ENCODE measurements around the gene SNX33.
"Not testable (repeated sequence)": the region's sequence is repeated elsewhere in the genome, so short reads cannot be mapped to it uniquely, and the experiment has no call there.

The SNX33 gene

DNA sequence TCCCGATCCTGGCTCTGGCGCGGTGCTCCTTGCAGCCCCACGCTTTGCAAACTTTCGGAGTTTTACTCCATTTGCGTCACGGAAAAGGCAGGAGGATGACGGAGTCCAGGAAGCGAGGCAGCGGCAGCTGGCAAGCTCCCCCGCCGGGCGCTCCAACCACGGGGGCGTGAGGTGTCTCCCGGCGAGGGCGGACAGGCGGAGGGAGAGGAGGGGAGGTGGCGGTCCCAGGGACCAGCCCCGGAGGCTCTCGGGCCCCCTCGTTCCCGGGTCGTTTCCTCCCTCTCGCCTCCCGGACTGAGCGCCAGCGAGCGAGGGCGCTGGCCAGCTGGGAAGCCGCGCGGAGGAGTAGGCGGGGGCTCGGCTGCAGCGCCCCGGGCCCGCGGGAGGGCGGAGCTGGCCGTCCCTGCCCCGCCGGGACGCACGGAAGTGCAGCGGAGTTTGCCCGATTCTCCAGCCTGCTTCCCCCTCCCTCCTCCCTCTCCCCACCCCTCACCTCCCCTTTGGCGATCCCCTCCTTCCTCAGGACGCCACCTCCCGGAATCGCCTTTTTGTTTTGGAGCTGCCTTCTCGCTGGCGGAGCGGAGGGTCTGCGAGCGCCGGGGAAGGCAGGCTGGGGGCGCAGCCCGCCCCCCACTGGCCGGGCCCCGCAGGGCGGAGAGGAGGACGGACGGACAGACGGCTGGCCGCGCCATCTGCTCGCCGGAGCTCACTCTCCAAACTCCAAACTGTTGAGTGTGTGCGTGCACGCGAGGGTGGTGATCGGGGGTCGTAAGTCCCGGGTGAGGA is at the start of gene SNX33:
SNX33 (plus strand) TSS at position 543 of the 786 bp plus-strand sequence. CDS start 1,191 bp downstream, outside the sequence.
- peak in 1 of 4 experiments; percentile 13 for DNase-seq

DNA sequence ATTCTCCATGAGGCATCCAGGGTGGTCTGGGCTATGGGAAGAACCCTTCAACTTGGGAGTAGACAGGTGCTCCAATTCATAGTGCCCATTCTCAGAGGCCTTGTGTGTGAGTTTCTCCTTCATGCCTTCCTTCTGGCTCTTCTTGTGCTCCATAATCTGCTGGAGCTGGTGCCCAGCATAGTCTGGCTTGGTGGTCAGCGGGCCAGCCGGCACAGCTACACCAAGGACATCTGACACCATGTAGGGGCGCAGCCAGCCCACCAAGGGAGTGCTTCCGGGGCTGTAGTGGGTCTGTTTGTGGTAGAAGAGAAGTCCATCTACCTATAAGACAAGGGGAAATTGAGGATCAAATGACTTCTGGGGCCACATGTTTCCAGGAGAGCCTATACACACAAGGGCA is 49.4 kb upstream of the SNX33 start:
- DNase-seq: no peak

GRCh38 chr15:75599401-75599800 is 48.3 kb upstream of the SNX33 start:
- DNase-seq: no peak

DNA sequence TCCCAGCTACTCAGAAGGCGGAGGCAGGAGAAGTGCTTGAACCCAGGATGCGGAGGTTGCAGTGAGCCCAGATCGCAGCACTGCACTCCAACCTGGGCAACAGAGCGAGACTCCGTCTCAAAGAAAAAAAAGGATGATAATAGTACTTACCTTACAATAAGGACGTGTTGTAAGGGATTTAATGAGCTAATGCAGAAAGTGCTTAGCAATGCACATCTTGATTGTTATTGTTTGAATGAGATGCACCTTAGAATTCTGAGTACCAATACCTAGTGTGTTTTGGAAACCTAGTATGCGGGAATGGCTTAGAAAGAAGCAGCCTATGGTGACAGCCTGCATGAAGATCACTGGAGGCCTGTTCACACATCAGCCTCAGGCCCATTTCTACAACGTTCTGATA is 41.7 kb upstream of the SNX33 start:
- DNase-seq: no peak

DNA sequence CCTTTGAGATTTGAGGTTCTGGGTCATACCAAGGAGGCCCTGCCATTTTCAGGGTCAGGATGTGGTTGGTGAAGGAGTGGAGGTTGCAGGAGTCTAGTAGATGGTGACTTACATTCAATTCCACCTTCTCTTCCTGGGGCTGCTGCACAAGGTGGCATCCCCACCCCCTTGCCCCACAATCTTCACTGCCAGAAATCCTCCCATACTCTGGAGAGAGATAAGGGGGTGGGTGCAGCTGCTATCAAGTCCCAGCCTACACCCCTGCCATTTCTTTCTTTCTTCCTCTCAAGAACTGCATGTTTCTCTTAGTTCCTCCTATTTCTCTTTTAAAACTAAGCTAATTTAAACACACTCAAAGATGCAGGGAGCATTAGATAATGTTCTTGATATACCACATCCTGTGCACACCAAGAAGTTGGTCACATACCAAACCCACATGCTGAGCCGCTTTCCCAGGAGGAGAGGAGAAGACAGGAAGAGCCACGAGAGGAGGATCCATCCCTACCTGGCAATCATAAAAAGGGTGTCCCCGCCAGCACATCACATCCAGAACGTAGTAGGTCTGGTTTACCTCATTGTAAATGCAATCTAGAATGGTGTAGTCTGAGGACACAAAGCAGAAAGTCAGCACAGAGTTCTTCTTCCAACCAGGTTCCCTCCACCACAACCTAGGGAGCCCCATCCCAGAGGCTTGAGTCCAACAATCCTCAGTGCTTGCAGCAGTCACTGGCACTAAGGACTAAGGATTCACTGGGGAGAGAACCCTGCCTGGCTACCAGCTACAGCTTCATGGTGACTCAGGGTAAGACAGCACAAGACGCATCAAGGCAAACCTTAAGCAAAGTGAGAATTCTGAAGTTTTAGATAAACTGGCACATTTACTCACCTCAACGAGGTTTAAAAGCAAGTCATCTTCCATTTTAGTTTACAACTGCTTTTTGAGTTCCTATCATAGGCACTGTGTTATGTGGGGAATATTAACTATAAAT is 40.7 kb upstream of the SNX33 start:
- no peak for DNase-seq

- DNase-seq: no peak
These were observed 30.9 kb upstream of the SNX33 start for GRCh38 chr15:75616766-75617165.

GRCh38 chr15:75620058-75620820 is 27.5 kb upstream of the SNX33 start:
- no peak for DNase-seq

- DNase-seq: no peak
These were observed 26.8 kb upstream of the SNX33 start for GRCh38 chr15:75620841-75621391.

DNA sequence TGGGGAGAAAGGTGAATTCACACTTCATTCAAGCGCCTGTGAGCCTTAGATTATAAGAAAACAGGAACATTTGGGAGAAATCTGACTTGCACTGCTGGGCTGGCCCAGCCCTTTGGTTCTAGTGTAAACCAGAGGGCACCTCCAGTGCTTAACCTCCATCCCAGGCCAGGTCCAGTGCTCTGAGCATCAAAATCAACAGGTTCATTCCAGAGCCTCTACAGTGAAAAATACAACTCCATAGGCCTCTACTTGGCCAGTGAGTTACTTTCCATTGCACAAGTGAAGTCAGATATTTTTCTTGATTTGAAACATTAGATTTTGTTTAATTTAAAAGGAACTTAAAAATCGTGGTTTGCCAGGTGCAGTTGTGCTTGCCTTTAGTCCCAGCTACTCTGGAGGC is 25.2 kb upstream of the SNX33 start:
- DNase-seq: no peak

GRCh38 chr15:75625542-75626347 is 22.0 kb upstream of the SNX33 start, which contains the start of gene SNUPN:
Gene SNUPN (minus strand): TSS chr15:75625725. CDS start chr15:75621051, 4,674 bp downstream.
- DNase-seq: peak; percentile 88 to 93 (median 91)

DNA sequence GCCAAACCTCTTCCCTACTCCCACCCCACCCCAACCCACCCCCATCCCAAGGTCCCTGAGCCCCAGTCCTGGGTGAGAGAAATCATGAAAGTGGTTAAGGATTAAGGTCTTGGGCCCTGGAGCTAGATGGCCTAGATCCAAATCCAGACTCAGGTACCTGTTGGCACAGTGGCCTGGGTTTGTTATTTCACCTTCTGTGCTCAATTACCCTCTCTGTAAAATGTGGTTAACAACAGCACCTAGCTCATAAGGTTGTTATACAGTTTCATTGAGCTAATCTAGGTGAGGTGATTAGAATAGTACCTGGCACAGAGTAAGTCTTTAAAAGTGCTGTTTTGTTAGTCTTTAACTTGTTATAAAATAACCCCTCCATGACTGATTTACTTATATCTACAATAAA is 15.8 kb upstream of the SNX33 start:
- no peak for DNase-seq

- DNase-seq: not testable (repeated sequence)
These were observed 13.8 kb upstream of the SNX33 start for GRCh38 chr15:75633922-75634321.

- no peak for DNase-seq
These were observed 11.7 kb upstream of the SNX33 start for GRCh38 chr15:75636026-75636425.

GRCh38 chr15:75637245-75638009 is 10.3 kb upstream of the SNX33 start:
- DNase-seq: no peak

GRCh38 chr15:75639191-75639708 is 8.5 kb upstream of the SNX33 start:
- no peak for DNase-seq

DNA sequence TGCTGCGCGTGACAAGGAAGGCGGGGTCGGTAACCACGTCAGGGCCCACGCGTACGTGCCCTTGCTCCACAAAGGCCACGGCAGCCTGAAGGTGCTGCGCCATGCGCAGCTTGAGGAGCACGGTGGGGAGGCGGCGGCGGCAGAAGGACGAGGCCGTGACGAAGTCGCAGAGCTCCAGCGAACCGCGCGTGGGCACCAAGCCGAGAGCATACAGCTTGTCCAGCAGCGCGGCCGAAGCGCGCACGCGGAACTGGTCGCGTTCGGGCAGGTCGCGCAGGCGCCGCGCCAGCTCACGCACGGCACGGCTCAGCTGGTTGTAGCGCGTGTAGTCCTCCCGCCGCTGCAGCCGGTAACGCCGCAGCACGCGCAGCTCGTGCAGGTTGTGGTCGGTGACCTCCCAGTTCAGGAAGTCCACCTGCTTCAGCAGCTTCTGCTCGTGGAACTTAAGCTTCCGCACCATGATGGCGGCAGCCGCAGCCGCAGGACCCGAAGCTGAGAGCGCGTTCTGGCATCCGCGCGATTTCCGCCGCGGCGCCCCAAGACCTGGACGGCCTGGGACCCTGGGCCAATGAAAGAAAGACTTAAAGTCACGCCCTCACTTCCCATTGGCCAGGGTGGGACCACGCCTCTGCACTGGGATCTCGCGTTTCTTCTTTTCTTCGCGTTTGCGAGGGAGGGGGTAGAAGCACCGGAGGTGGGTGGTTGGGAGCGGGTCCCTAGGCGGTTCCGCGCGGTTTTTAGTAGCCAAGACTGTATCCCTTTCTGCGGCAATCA is 7.8 kb upstream of the SNX33 start, which contains the start of gene IMP3:
IMP3 (minus strand) TSS at position 516 of the 774 bp plus-strand sequence; CDS start at position 460, 56 bp downstream.
- DNase-seq: peak; percentile 79 to 88 (median 84)

GRCh38 chr15:75640483-75641178 is 7.1 kb upstream of the SNX33 start:
- DNase-seq: peak in 2 of 4 experiments; percentile 29 to 30

- no peak for DNase-seq
These were observed 6.6 kb upstream of the SNX33 start for GRCh38 chr15:75641179-75641503.

- no peak for DNase-seq
These were observed 6.1 kb upstream of the SNX33 start for GRCh38 chr15:75641603-75642002.
